GM12891 (cell line): ENCODE results near the gene ANKRD18B.
"Not testable (repeated sequence)": the region's sequence is repeated elsewhere in the genome, so short reads cannot be mapped to it uniquely, and the experiment has no call there.

ENCODE experiments used
- DNase-seq: peaks from one replicate; pipeline ENCODE4 v3.0.0; 2011; ENCODE audit warnings: low spot score; ENCODE audit not compliant: insufficient read length
- FAIRE-seq: peaks from 2 replicates; lab custom pipeline; 2011; peaks lifted over from hg19 to GRCh38; lab: Jason Lieb, UNC
- PAX5 ChIP-seq: IDR thresholded peaks from 2 replicates; pipeline ENCODE4 v1.6.1; 2011; ENCODE audit warnings: low read length, moderate library complexity, mild to moderate bottlenecking; ENCODE audit not compliant: insufficient read depth, severe bottlenecking
- POLR2A ChIP-seq: IDR thresholded peaks from 2 replicates; pipeline ENCODE4 v1.6.1; 2011; ENCODE audit warnings: low read depth, low read length, control low read depth
- POLR2AphosphoS5 ChIP-seq: IDR thresholded peaks from 2 replicates; pipeline ENCODE4 v1.6.1; 2011; ENCODE audit warnings: low read depth, low read length, control low read depth
- POU2F2 ChIP-seq: IDR thresholded peaks from 2 replicates; pipeline ENCODE4 v1.6.1; 2011; ENCODE audit warnings: low read depth, mild to moderate bottlenecking, control low read depth, low read length, moderate library complexity
- SPI1 ChIP-seq: IDR thresholded peaks from 2 replicates; pipeline ENCODE4 v1.6.1; 2011; ENCODE audit warnings: low read depth, low read length, control low read depth
- TAF1 ChIP-seq: IDR thresholded peaks from 2 replicates; pipeline ENCODE4 v1.6.1; 2011; ENCODE audit warnings: low read depth, low read length, control low read depth

Gene ANKRD18B

GRCh38 chr9:33535541-33535940 lies 11.5 kb downstream of the ANKRD18B start:
- DNase-seq (no peak), FAIRE-seq (no peak)
- TF ChIP-seq POLR2AphosphoS5, result no peak
- TF ChIP-seq PAX5, result no peak
- no peak for TF ChIP-seq TAF1
- no peak for TF ChIP-seq POU2F2
- no peak for TF ChIP-seq POLR2A
- TF ChIP-seq SPI1, result no peak

- DNase-seq, FAIRE-seq: not testable (repeated sequence)
Observed at GRCh38 chr9:33543463-33543862, 19.4 kb downstream of the ANKRD18B start.

- not testable (repeated sequence) for FAIRE-seq, DNase-seq
Observed at GRCh38 chr9:33545715-33546114, 21.7 kb downstream of the ANKRD18B start.

GRCh38 chr9:33548816-33549215 lies 24.8 kb downstream of the ANKRD18B start:
- not testable (repeated sequence) for DNase-seq, FAIRE-seq

DNA sequence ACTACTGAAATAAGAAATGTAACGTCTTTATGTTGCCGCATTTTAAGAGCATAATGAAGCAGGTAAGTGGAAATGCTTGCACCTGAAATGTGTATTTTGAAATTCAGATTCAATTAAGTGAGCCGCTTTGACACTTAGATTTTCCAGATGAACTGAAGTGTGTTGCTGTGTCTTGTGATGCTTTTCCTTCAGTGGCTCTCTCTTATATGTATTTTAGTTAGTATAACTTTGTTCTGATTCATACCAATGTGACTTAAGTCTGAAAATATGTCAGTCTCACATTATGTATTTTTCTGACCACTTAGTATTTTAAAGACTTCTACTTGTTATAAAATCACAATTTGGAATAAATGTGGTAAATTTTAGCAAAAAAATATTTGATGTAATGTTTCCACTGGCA lies 25.4 kb downstream of the ANKRD18B start:
- not testable (repeated sequence) for FAIRE-seq, DNase-seq

DNA sequence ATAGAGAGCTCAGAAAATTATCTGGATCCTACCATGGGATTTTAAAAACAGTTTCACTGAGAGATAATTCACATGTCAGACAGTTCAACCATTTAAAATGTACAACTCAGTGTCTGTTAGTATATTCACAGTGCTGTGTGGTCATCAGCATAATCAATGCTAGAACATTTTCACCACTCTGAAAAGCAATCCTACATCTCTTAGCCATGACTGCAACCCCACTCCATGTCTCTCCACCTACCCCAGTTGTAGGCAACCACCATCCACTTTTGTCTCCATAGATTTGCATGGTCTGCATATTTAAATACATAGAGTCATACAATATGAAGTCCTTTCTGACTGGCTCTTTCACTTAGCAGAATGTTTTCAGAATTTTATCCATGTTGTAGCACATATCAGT lies 27.1 kb downstream of the ANKRD18B start:
- not testable (repeated sequence) for FAIRE-seq, DNase-seq

- DNase-seq, result not testable (repeated sequence)
- peak; percentile 58 for FAIRE-seq
Observed at GRCh38 chr9:33552315-33552725, 28.3 kb downstream of the ANKRD18B start.

DNA sequence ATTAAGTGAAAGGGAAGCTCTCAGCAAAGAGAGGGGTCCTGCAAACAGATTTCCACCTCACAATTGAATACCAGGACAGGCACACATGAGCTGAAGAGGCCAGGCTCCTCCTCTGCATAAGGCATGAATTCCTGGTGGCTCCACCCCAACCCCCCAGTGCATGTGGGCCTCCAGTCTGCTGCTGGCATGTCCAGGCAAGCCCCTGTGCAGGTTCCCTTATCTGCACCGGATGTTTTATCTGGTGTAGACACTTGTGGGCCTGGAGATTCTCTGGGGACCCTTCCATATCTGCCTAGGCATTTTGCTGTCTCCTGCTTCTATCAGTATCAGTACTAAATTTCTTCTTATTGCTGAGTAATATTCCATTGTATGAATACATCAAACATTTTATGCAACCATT lies 36.2 kb downstream of the ANKRD18B start:
- not testable (repeated sequence) for FAIRE-seq, DNase-seq

DNA sequence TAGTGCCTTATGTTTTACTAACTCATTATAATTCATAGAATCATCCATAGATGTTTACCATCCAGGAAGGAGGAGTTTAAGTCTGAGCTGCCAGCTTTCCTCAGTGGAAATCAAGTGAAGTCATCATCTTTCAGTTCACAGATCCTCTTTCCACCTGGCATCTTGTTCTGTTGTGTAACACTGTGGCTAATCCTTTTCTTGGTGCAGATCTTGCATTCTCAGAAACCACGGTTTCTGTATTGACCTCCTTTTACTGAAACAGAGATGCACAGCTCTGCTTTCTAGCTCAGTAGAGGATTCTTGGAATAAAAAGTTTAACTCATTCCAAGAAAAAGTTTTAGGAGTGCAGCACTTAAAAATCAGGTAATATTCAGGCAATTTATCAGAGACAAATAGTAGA lies 38.1 kb downstream of the ANKRD18B start:
- DNase-seq, result not testable (repeated sequence)
- FAIRE-seq, result peak; percentile 51

DNA sequence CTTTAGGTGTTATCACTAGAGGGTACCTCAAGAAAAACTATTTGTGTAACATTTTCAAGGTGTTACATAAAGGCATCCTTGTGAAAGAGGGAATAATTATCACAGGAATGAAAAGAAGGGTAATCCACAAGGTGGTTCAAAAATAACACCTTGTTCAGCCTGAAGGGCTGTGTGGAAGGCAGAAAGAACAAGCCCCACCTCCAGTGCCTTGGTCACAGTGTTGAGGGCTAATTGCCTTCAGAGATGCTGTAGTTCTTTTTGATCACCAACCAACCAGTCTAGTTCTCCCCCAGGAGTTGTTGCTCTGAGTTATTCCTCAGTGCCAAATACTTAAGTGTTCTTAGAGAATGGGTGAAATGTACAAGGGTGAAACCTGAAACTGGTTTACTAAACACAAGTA lies 43.7 kb downstream of the ANKRD18B start:
- DNase-seq, FAIRE-seq: not testable (repeated sequence)

GRCh38 chr9:33577786-33578185 lies 53.7 kb downstream of the ANKRD18B start:
- DNase-seq, FAIRE-seq: not testable (repeated sequence)

DNA sequence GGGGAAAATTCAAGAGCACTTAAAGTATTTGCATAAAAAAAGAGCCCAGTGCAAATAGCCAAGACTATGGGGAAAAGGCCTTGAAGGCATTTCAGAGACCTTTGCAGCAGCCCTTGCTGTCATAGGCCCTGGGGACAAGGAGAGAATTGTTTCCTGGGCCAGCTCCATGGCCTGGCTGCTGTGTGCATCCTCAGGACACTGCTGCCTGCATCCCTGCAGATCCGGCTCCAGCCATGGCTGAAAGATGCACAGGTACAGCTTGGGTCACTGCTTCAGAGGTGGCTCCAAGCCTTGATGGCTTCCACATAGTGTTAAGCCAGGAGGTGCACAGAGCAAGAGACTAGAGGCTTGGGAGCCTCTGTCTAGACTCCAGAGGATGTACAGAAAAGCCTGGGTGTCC lies 55.9 kb downstream of the ANKRD18B start:
- DNase-seq, FAIRE-seq: not testable (repeated sequence)

DNA sequence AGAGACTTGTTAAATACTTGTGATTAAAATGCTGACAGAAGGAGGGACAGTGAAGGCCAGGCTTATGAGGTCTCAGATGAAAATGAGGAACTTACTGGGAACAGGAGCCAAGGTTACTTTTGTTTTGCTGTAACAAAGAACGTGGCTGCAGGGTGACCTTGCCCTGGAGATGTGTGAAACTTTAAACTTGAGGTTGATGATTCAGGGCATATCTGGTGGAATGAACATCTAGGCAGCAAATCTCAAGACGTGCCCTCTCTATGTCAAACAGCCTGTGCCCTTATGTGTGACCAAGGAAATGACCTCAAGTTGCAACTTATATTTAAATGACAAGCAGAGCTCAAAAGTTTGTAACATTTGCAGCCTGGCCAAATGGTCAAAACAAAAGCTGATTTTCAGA lies 58.6 kb downstream of the ANKRD18B start:
- not testable (repeated sequence) for DNase-seq, FAIRE-seq

DNA sequence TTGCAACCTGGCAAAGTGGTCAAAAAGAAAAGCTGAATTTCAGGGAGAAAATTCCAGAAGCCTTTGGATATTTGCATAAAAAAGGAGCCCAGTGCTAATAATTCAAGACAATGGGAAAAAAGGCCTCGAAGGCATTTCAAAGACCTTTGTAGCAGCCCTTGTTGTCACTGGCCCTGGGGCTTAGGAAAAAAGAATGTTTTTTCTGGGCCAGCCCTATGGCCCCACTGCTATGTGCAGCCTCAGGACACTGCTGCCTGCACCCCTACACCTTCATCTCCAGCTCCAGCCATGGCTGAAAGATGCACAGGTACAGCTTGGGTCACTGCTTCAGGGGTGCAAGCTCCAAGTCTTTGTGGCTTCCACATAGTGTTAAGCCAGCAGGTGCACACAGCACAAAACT lies 62.1 kb downstream of the ANKRD18B start:
- DNase-seq, FAIRE-seq: not testable (repeated sequence)

DNA sequence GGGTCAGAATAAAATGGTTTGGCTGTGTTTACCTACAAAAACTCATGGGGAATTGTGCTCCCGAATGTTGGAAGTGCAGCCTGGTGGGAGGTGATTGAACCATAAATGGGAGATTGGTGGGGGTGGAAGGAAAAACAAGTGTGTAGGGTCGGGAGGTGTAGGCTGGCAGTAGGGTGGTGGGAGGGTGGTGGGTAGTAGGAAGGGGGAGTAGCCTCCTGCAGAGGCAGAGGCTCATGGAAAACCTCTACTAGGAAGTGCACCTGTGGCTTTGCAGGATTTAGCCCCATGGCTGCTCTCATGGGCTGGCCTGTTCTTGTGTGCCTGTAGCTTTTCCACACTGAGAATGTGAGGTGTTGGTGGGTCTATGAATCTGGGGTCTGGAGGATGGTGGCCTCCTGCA lies 63.7 kb downstream of the ANKRD18B start:
- not testable (repeated sequence) for DNase-seq, FAIRE-seq

- not testable (repeated sequence) for DNase-seq, FAIRE-seq
Observed at GRCh38 chr9:33588876-33589275, 64.8 kb downstream of the ANKRD18B start.

- DNase-seq, FAIRE-seq: not testable (repeated sequence)
Observed at GRCh38 chr9:33590857-33591256, 66.8 kb downstream of the ANKRD18B start.

GRCh38 chr9:33596974-33597373 lies 72.9 kb downstream of the ANKRD18B start:
- not testable (repeated sequence) for FAIRE-seq, DNase-seq

DNA sequence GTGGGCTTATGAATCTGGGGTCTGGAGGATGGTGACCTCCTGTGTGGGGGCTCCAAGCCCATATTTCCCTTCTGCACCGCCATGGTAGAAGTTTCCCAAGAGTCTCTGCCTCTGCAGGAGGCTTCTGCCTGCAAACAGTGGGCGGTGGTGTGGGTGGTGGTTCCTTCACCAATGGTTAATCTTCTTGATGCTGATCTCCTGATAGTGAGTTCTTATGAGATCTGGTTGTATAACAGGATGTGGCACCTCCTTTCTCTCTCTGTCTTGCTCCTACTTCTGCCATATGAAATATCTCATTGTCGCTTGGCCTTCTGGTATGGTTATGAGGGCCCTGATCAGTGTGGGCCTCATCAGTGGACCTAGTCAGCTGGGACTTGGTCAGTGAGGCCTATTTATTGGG lies 73.3 kb downstream of the ANKRD18B start:
- FAIRE-seq, result not testable (repeated sequence)

DNA sequence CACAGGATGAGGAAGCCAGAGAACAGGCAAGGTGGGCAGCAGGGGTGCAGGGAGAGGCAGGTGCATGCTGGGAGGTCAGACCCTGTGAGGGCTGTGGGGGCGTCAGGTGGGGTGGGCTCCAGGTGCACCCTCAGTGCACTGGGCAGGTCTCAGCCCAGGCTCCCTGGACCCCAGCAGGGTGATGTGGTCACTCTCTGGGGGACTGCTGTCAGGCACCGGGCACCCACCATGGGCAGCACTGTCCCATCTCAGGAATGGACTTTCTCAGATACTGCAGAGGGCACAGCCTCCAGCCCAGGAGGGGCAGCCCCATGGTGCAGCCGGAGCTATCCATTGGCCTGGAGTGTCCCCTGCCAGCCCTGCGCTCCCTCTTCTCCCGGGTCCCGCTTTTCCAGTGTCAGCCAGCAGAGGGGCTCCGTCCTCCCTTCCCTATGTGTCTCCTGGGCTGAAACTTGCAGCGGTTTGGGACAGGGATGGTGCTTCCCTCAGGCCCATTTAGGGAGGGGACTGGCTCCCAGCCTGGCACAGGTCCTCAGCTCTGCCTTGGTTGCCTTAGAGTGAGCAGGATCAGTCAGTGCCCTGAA lies 74.8 kb downstream of the ANKRD18B start:
- not testable (repeated sequence) for FAIRE-seq, DNase-seq

More for the DNA sequence above, 73.3 kb downstream of the ANKRD18B start:
- not testable (repeated sequence) for DNase-seq
